HEK293T (cell line): ENCODE results near the gene CYCS.

Experiments
- BHLHE40 ChIP-seq: fragments of 450-650 bp; IDR thresholded peaks from 2 replicates; pipeline ENCODE4 v1.6.1; 2016; ENCODE audit warnings: mild to moderate bottlenecking, moderate library complexity, borderline replicate concordance
- FOXM1 ChIP-seq: fragments of 450-650 bp; IDR thresholded peaks from 2 replicates; pipeline ENCODE4 v1.6.1; 2017; ENCODE audit warnings: mild to moderate bottlenecking, borderline replicate concordance
- HDGF ChIP-seq: fragments of 450-650 bp; IDR thresholded peaks from 2 replicates; pipeline ENCODE4 v1.6.1; 2017; ENCODE audit warnings: antibody characterized with exemption, borderline replicate concordance
- LEF1 ChIP-seq: fragments of 450-650 bp; IDR thresholded peaks from 2 replicates; pipeline ENCODE4 v1.6.1; 2017; ENCODE audit warnings: mild to moderate bottlenecking, borderline replicate concordance
- SUZ12 ChIP-seq: fragments of 450-650 bp; IDR thresholded peaks from 2 replicates; pipeline ENCODE4 v1.6.1; 2016; ENCODE audit warnings: mild to moderate bottlenecking
- ZNF384 ChIP-seq: fragments of 450-650 bp; IDR thresholded peaks from 2 replicates; pipeline ENCODE4 v1.6.1; 2016

DNA sequence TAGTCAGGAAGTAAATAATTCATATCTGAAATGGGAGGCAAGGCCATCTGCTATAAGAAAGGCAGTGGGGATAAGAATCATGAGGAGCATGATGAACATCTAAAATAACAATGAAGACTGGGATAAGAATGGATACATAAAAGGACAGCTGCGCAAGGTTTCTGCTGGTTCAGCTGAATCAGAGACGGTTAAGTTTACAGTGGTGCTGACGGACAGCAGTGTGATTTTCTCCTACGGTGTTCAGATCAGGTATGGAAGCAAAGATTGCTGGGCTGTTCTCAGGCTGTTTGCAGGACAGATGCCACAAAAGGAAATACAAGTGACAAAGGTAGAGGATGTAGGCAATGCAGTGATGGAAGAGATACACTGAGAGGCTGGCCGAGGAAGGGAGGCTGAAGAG is 8.4 kb downstream of the CYCS start:
- TF ChIP-seq BHLHE40 (no peak), ZNF384 (no peak), SUZ12 (no peak), LEF1 (no peak), HDGF (no peak), FOXM1 (no peak)
